Osteocyte (in vitro differentiated cells): Measurements from ENCODE around the gene RRP1B. TPM values are rescaled to one million over a fixed set of nuclear protein-coding genes. Genes with fewer than 3 reads are reported as not detected.

Experiments used
- DNase-seq: peaks from one replicate; pipeline ENCODE4 v3.0.0; 2021; ENCODE audit warnings: mixed read lengths; ENCODE audit not compliant: unreplicated experiment; ENCODE audit errors: extremely low spot score
- H3K27ac Mint-ChIP-seq: one replicate; pipeline ENCODE4 v1.8.0; 2021; ENCODE audit warnings: mild to moderate bottlenecking, mixed read lengths; ENCODE audit not compliant: unreplicated experiment
- H3K27me3 Mint-ChIP-seq: one replicate; pipeline ENCODE4 v1.8.0; 2021; ENCODE audit warnings: mixed read lengths; ENCODE audit not compliant: unreplicated experiment
- H3K36me3 Mint-ChIP-seq: one replicate; pipeline ENCODE4 v1.8.0; 2021; ENCODE audit warnings: mixed read lengths; ENCODE audit not compliant: unreplicated experiment
- H3K4me1 Mint-ChIP-seq: one replicate; pipeline ENCODE4 v1.8.0; 2021; ENCODE audit warnings: mixed read lengths; ENCODE audit not compliant: unreplicated experiment
- H3K4me3 Mint-ChIP-seq: one replicate; pipeline ENCODE4 v1.8.0; 2021; ENCODE audit warnings: mild to moderate bottlenecking, moderate library complexity, mixed read lengths; ENCODE audit not compliant: unreplicated experiment
- H3K9me3 Mint-ChIP-seq: one replicate; pipeline ENCODE4 v1.8.0; 2021; ENCODE audit warnings: mixed read lengths; ENCODE audit not compliant: unreplicated experiment
- total RNA-seq: library from RNA; stranded (reverse); gene quantifications from 2 replicates; pipeline ENCODE4 v1.2.1, GENCODE V29; 2021
- TF ChIP-seq, protein P1 (sequence below): fragments of 200-600 bp; sonication (generic); IDR thresholded peaks from 2 replicates; pipeline ENCODE4 v1.5.0; 2021; ENCODE audit warnings: antibody characterized with exemption, mild to moderate bottlenecking, moderate library complexity

RRP1B gene
- total RNA-seq, 1 donor from 2014 or later, result 26.0 TPM

DNA sequence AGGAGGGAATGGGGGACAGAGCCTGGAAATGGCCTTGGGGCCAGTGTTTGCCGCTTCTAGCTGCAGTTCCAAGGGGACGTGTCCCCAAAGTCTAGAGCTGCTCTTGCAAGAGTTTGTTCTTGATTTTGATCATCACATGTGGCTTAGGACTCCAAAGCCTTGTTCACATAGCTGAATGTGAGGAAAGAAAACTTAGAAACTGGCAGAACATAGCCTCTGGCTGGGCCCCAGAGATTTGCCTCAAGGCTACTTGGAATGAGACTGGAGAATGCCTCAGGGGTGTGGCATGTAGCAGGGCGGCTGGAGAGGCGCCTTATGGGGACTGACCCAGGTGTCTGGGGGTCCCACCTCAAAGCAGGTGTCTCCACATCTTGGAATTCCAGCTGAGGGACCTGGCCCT lies 61.8 kb downstream of the RRP1B start:
- no peak overlapping the region for H3K27ac Mint-ChIP-seq
- no peaks in the 10 kb centered on the region for H3K9me3 Mint-ChIP-seq
- peaks cover 4% of the 10 kb centered on the region for H3K36me3 Mint-ChIP-seq
- no peak for DNase-seq
- TF ChIP-seq, protein P1, sequence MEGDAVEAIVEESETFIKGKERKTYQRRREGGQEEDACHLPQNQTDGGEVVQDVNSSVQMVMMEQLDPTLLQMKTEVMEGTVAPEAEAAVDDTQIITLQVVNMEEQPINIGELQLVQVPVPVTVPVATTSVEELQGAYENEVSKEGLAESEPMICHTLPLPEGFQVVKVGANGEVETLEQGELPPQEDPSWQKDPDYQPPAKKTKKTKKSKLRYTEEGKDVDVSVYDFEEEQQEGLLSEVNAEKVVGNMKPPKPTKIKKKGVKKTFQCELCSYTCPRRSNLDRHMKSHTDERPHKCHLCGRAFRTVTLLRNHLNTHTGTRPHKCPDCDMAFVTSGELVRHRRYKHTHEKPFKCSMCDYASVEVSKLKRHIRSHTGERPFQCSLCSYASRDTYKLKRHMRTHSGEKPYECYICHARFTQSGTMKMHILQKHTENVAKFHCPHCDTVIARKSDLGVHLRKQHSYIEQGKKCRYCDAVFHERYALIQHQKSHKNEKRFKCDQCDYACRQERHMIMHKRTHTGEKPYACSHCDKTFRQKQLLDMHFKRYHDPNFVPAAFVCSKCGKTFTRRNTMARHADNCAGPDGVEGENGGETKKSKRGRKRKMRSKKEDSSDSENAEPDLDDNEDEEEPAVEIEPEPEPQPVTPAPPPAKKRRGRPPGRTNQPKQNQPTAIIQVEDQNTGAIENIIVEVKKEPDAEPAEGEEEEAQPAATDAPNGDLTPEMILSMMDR, result no peak
- no peaks in the 10 kb centered on the region for H3K27me3 Mint-ChIP-seq
- peaks cover 34% of the 10 kb centered on the region for H3K4me1 Mint-ChIP-seq
- H3K4me3 Mint-ChIP-seq, result peak overlapping the region; percentile 78

DNA sequence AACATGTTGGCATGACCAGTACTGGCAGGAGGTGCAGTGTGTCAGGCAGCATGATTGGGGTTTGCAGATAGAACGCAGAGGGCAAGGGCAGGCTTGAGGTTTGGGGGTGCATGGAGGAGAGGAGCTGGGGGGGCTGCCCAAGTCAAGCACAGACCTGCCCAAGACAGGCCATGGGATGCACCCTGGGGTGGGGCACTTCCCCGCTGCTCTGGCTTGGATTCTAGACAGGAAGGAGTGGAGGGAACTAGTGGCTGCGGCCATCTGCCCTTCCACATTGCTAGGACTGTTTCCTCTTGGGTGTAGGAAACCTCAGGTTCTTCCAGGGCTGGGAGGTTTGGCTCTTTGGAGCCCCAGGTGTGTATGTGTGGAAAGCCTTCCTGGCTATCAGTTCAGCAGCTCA lies 62.6 kb downstream of the RRP1B start:
- no peaks in the 10 kb centered on the region for H3K27me3 Mint-ChIP-seq
- no peaks in the 10 kb centered on the region for H3K9me3 Mint-ChIP-seq
- TF ChIP-seq, protein P1, result no peak
- H3K36me3 Mint-ChIP-seq, result peaks cover 4% of the 10 kb centered on the region
- peaks cover 38% of the 10 kb centered on the region for H3K4me1 Mint-ChIP-seq
- no peak for DNase-seq
- H3K4me3 Mint-ChIP-seq, result no peak overlapping the region
- no peak overlapping the region for H3K27ac Mint-ChIP-seq

DNA sequence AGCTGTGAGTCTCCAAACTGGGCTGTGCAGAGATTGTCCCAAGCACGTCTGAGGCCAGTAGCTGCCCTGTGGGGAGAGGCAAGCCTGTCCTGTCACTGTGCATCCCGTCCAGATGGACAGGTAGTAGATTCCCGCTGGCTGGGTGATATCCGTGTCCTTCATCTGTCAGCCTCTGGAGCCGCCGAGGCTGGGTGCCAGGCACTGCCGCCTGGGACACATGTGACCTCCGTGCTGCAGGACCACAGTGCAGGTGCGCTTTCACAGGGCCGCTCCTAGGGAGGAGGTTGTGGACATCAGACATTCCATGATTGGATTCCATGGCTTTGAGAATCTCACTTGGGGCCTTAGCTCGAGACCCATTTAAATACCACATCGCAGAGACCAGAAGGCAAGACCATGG lies 64.3 kb downstream of the RRP1B start:
- Mint-ChIP-seq H3K36me3 (peaks cover 4% of the 10 kb centered on the region), H3K4me3 (no peak overlapping the region)

DNA sequence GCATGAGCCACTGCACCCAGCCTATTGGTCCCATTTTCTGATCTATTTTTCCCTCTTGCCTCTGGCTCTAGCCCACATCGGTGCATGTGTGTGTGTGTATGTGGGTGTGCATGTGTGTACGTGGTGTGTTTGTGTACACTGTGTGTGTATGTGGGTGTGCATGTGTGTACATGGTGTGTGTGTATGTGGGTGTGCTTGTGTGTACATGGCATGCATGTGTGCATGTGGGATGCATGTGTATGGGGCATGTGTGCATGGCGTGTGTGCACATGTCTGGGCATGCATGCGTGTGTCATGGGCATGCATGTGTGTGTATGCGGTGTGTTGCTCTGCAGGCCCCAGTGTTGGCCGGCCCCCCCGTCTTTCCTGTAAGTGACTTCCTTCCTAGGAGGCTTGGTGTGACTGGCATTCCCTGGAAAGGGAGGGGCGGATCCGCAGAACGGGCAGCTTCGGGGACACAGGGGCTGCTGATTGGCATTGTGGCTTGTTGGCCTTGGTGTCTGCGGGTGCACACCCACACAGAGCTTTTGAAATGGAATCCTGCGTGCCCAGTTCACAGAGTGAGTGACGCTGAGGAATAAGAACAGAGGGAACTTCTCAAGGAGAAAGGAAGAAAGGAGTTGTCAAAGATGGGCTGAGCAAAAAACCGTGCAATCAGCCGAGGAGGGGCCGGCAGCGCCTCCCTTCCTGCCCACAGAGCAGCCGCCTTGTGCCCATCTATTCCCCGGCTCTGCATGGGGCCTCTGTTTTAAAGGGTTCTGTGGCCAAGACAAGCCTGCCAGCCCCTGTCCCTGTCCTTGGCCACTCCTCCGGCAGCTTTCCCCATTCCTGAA lies 67.5 kb downstream of the RRP1B start:
- H3K27me3 Mint-ChIP-seq, result no peaks in the 10 kb centered on the region
- no peak for DNase-seq
- H3K9me3 Mint-ChIP-seq, result no peaks in the 10 kb centered on the region
- peaks cover 4% of the 10 kb centered on the region for H3K36me3 Mint-ChIP-seq
- H3K27ac Mint-ChIP-seq, result peak overlapping the region; percentile 95
- TF ChIP-seq, protein P1, result no peak
- peaks cover 51% of the 10 kb centered on the region for H3K4me1 Mint-ChIP-seq
- H3K4me3 Mint-ChIP-seq, result no peak overlapping the region

More for the DNA sequence above, 64.3 kb downstream of the RRP1B start:
- Mint-ChIP-seq H3K9me3 (no peaks in the 10 kb centered on the region), H3K4me1 (peaks cover 55% of the 10 kb centered on the region), H3K27me3 (no peaks in the 10 kb centered on the region), H3K27ac (no peak overlapping the region)
- no peak for DNase-seq
- TF ChIP-seq, protein P1, result no peak

DNA sequence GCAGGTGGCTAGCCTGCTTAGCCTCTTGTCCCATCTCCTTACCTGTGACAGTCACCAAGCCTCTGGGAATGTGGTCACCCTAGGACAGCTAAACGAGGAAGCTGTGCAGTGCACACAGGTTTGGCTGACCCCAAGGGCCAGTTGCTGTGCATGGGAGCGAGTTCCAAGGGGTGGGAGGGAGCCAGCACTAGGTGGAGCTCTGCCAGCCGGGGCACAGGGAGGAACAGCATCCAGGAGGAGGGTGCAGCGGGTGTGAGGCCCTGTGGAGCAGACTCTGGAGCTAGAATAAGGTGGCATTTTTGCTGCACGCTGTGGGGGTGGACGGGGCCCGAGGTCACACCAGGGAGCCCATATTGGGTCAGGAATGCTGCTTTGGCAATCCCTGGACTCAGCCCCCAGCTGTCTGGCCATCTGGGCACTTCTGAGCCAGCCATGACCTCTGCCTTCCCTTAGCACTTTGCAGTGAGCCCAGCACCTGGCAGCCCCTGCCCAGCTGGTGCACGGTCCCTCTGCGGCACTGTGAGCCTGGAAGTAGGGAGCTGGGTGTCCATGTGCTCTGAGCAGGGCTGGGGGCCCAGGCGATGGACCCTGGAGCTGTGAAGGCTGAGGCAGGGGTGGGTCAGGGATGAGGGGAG lies 68.3 kb downstream of the RRP1B start:
- Mint-ChIP-seq H3K9me3 (no peaks in the 10 kb centered on the region), H3K4me3 (peak overlapping the region; percentile 35), H3K36me3 (peaks cover 4% of the 10 kb centered on the region), H3K27ac (peak overlapping the region; percentile 95), H3K27me3 (no peaks in the 10 kb centered on the region), H3K4me1 (peaks cover 46% of the 10 kb centered on the region)
- TF ChIP-seq, protein P1, result peak; percentile 27
- no peak for DNase-seq
